B cell (primary cell): ENCODE data around the gene PAPPA. TPM values are rescaled to one million over a fixed set of nuclear protein-coding genes. Genes with fewer than 3 reads are reported as not detected.

Experiments
- ATAC-seq: fragments of 200-7000 bp; cut with Tn5 transposase; one replicate; pipeline ENCODE4 v1.10.0; 2021; ENCODE audit warnings: low read depth, mild to moderate bottlenecking, moderate number of reproducible peaks, moderate library complexity
- CTCF ChIA-PET: fragments of 350-600 bp; sonication (Branson Sonifier 250); formaldehyde crosslinking; loops from one replicate; lab custom pipeline; 2021; ENCODE audit warnings: antibody characterized with exemption, inconsistent platforms; lab: Charles Lee
- POLR2A ChIA-PET: fragments of 350-600 bp; sonication (Branson Sonifier 250); formaldehyde crosslinking; loops from one replicate; lab custom pipeline; 2021; ENCODE audit warnings: antibody characterized with exemption; lab: Charles Lee
- DNase-seq: peaks from one replicate; pipeline ENCODE4 v3.0.0; 2013
- H2AFZ ChIP-seq: 2 replicates; pipeline ENCODE4 v1.6.1; 2012; ENCODE audit warnings: mild to moderate bottlenecking, low read depth, low read length; ENCODE audit not compliant: insufficient read depth, poor library complexity, severe bottlenecking
- H3K27ac ChIP-seq, 2 donors: 1 replicate in 1 of 2; 2 replicates in 1 of 2; pipeline ENCODE4 v1.5.1; 2012 to 2013; ENCODE audit warnings: low read length in 2 of 2, mild to moderate bottlenecking in 2 of 2, moderate library complexity in 1 of 2
- H3K27me3 ChIP-seq, 4 experiments: fragments of 200-600 bp in 1 of 4; sonication (generic) in 1 of 4; replicated peaks in 1 of 4; 1 replicate in 2 of 4; 2 replicates in 2 of 4; pipeline versions ENCODE4 v1.6.1 to v1.7.0; 2013 to 2016; ENCODE audit warnings: low read length in 3 of 4, mild to moderate bottlenecking in 2 of 4, mixed read lengths in 1 of 4, moderate library complexity in 1 of 4; ENCODE audit not compliant: insufficient read depth in 4 of 4, control insufficient read depth in 3 of 4; ENCODE audit errors: control extremely low read depth in 1 of 4
- H3K36me3 ChIP-seq, 2 experiments: replicated peaks in 1 of 2; 1 replicate in 1 of 2; 2 replicates in 1 of 2; pipeline versions ENCODE4 v1.6.1 to v1.7.1; 2013; ENCODE audit warnings: low read length in 1 of 2; ENCODE audit not compliant: insufficient read depth in 2 of 2, control insufficient read depth in 1 of 2; ENCODE audit errors: control extremely low read depth in 1 of 2, extremely low read depth in 1 of 2
- H3K4me1 ChIP-seq, 2 donors: fragments of 200-600 bp in 1 of 2; sonication (generic) in 1 of 2; 1 replicate in 1 of 2; 2 replicates in 1 of 2; pipeline versions ENCODE4 v1.5.1 to v1.6.1; 2013 to 2017; ENCODE audit warnings: low read length in 2 of 2; ENCODE audit not compliant: control insufficient read depth in 2 of 2, insufficient read depth in 2 of 2
- H3K4me2 ChIP-seq: replicated peaks from 2 replicates; pipeline ENCODE3; 2012; ENCODE audit warnings: mild to moderate bottlenecking, low read depth, low read length; ENCODE audit not compliant: poor library complexity, severe bottlenecking
- H3K4me3 ChIP-seq, 5 experiments: fragments of 200-600 bp in 1 of 5; sonication (generic) in 1 of 5; 1 replicate in 3 of 5; 2 replicates in 2 of 5; pipeline versions ENCODE4 v1.5.1 to v1.7.0; 2011 to 2016; ENCODE audit warnings: low read length in 4 of 5, mild to moderate bottlenecking in 4 of 5, low read depth in 2 of 5, control low read depth in 1 of 5, moderate library complexity in 1 of 5; ENCODE audit not compliant: insufficient read depth in 1 of 5; ENCODE audit errors: control extremely low read depth in 1 of 5, extremely low read depth in 1 of 5
- H3K79me2 ChIP-seq: fragments of 200-600 bp; sonication (generic); one replicate; pipeline ENCODE4 v1.6.0; 2016; ENCODE audit warnings: low read length; ENCODE audit not compliant: control insufficient read depth, insufficient read depth
- H3K9ac ChIP-seq: fragments of 200-600 bp; sonication (generic); 2 replicates; pipeline ENCODE4 v1.6.1; 2017; ENCODE audit warnings: mild to moderate bottlenecking, low read length, moderate library complexity
- H3K9me3 ChIP-seq, 3 donors: one replicate each; pipeline versions ENCODE4 v1.6.1 to v1.7.1; 2013; ENCODE audit warnings: low read length in 2 of 3; ENCODE audit not compliant: control insufficient read depth in 2 of 3, insufficient read depth in 1 of 3; ENCODE audit errors: control extremely low read depth in 1 of 3
- H4K20me1 ChIP-seq: 2 replicates; pipeline ENCODE4 v1.6.0; 2012; ENCODE audit warnings: mild to moderate bottlenecking, low read length; ENCODE audit not compliant: insufficient read depth, control insufficient read depth, poor library complexity, severe bottlenecking
- H3K27ac Mint-ChIP-seq: one replicate; pipeline ENCODE4 v1.8.0; 2021; ENCODE audit warnings: mixed read lengths
- H3K27me3 Mint-ChIP-seq: one replicate; pipeline ENCODE4 v1.8.0; 2021; ENCODE audit warnings: mixed read lengths
- H3K4me1 Mint-ChIP-seq: one replicate; pipeline ENCODE4 v1.8.0; 2021; ENCODE audit warnings: mixed read lengths
- H3K4me3 Mint-ChIP-seq: one replicate; pipeline ENCODE4 v1.8.0; 2021; ENCODE audit warnings: mixed read lengths
- H3K9me3 Mint-ChIP-seq: one replicate; pipeline ENCODE4 v1.8.0; 2022; ENCODE audit warnings: mixed read lengths; ENCODE audit not compliant: insufficient read depth
- EZH2 ChIP-seq: IDR thresholded peaks from 2 replicates; pipeline ENCODE4 v1.6.1; 2012; ENCODE audit warnings: borderline replicate concordance, low read depth, mild to moderate bottlenecking, moderate library complexity, low read length; ENCODE audit not compliant: insufficient read depth, poor library complexity, severe bottlenecking
- WGBS: methylation state at CpG from one replicate; pipeline ENCODE4 v1.1.5; 2013; ENCODE audit warnings: missing lambda C conversion rate; ENCODE audit not compliant: insufficient coverage; 5-methylcytosine and 5-hydroxymethylcytosine counted together
- intact Hi-C: fragments of 100-400 bp; cut with micrococcal nuclease; formaldehyde crosslinking; loops from one replicate; pipeline ENCODE4 v1.10.0; 2022
- polyA plus RNA-seq: library from polyadenylated mRNA; depleted of rRNA; stranded (reverse); fragments of >200 nt; gene quantifications from 2 replicates; pipeline ENCODE4 v1.2.3, GENCODE V29; 2012
- total RNA-seq, 2 donors: library from RNA; stranded (reverse); fragments of 120-200 nt in 1 of 2; gene quantifications; 1 replicate in 1 of 2; 2 replicates in 1 of 2; pipeline versions ENCODE4 v1.2.3 to v1.2.4, GENCODE V29; 2013 to 2022
- TF ChIP-seq, protein P1 (sequence below): fragments of 200-600 bp; IDR thresholded peaks from one replicate; pipeline ENCODE4 v1.8.0; 2022; ENCODE audit warnings: antibody characterized with exemption, mild to moderate bottlenecking

The PAPPA gene
- total and polyA plus RNA-seq, 2 donors (not counting 1 experiment from before 2014, with no cell fraction given): not detected

DNA sequence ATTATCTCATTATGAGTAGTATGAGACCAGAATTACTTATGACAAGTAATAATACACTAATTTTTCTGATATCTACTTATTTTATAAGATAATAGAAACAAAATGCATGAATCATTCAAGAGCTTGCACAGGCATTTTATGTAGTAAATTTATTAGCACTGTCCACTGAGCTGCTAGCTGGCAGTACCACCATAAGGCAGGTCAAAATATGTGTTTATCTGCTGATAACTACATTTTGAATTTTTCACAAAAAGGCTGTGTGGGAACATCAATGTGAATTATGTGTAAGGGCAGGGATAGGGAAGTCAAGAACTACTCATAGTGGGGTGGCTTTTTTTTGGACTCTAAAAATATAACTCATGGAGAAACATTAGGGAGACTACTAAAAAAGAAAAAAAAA is 249.6 kb downstream of the PAPPA start:
- CTCF ChIA-PET: no interaction called here

DNA sequence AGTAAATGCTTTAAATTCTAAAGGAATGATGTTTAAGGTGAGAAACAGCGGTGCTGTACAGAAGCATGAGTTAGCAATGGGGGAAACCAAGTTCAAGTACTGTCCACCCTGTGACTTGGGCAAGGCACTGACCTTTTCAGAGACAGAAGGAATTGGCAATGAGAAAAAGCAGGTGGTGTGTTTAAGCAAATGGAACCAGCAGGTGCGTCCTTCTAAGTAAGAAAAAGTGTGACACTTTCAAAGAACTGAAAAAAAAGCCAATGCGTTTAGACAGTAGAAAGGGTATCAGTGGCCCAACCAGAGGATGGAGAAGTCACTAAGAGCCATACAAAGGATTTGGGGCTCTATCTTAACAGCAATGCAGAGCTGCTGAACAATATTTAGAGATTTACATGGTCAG is 250.6 kb downstream of the PAPPA start:
- Histone ChIP-seq H2AFZ (no peak overlapping the region), H3K27ac (no peak overlapping the region), H3K4me3 (no peak overlapping the region), H3K9me3 (no peaks in the 10 kb centered on the region), H3K9ac (no peak overlapping the region), H3K4me2 (no peak overlapping the region), H3K27me3 (no peaks in the 10 kb centered on the region), H3K79me2 (no peaks in the 10 kb centered on the region), H3K36me3 (no peaks in the 10 kb centered on the region), H3K4me1 (no peaks in the 10 kb centered on the region), H4K20me1 (no peaks in the 10 kb centered on the region)
- ChIA-PET POLR2A (no interaction called here), CTCF (no interaction called here)
- Mint-ChIP-seq H3K27ac (no peak overlapping the region), H3K4me3 (no peak overlapping the region), H3K9me3 (no peaks in the 10 kb centered on the region), H3K27me3 (no peaks in the 10 kb centered on the region), H3K4me1 (no peaks in the 10 kb centered on the region)
- ATAC-seq: no peak
- intact Hi-C loops: no loop called here
- WGBS: 90% methylated on average over 3 of the region's 3 CpGs
- TF ChIP-seq, protein P1, sequence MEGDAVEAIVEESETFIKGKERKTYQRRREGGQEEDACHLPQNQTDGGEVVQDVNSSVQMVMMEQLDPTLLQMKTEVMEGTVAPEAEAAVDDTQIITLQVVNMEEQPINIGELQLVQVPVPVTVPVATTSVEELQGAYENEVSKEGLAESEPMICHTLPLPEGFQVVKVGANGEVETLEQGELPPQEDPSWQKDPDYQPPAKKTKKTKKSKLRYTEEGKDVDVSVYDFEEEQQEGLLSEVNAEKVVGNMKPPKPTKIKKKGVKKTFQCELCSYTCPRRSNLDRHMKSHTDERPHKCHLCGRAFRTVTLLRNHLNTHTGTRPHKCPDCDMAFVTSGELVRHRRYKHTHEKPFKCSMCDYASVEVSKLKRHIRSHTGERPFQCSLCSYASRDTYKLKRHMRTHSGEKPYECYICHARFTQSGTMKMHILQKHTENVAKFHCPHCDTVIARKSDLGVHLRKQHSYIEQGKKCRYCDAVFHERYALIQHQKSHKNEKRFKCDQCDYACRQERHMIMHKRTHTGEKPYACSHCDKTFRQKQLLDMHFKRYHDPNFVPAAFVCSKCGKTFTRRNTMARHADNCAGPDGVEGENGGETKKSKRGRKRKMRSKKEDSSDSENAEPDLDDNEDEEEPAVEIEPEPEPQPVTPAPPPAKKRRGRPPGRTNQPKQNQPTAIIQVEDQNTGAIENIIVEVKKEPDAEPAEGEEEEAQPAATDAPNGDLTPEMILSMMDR: no peak
- TF ChIP-seq EZH2: no peak
- no peak for DNase-seq

More for the DNA sequence above, 249.6 kb downstream of the PAPPA start:
- Mint-ChIP-seq H3K9me3 (no peaks in the 10 kb centered on the region), H3K27me3 (no peaks in the 10 kb centered on the region), H3K4me3 (no peak overlapping the region), H3K4me1 (no peaks in the 10 kb centered on the region), H3K27ac (no peak overlapping the region)
- Histone ChIP-seq H2AFZ (no peak overlapping the region), H3K9me3 (no peaks in the 10 kb centered on the region), H3K27me3 (no peaks in the 10 kb centered on the region), H3K36me3 (no peaks in the 10 kb centered on the region), H3K4me3 (no peak overlapping the region), H3K4me1 (no peaks in the 10 kb centered on the region), H4K20me1 (no peaks in the 10 kb centered on the region), H3K27ac (no peak overlapping the region), H3K4me2 (no peak overlapping the region), H3K9ac (no peak overlapping the region), H3K79me2 (no peaks in the 10 kb centered on the region)
- intact Hi-C loops: no loop called here
- no peak for ATAC-seq
- no peak for DNase-seq
- POLR2A ChIA-PET: no interaction called here
- TF ChIP-seq, protein P1: no peak
- TF ChIP-seq EZH2: no peak
